CD4-positive, alpha-beta T cell (primary cell): ENCODE data around the gene SRM. TPM values are rescaled to one million over a fixed set of nuclear protein-coding genes. Genes with fewer than 3 reads are reported as not detected.

Source experiments
- ATAC-seq: fragments of 200-7000 bp; cut with Tn5 transposase; one replicate; pipeline ENCODE4 v1.10.0; 2022; ENCODE audit warnings: mild to moderate bottlenecking; ENCODE audit not compliant: poor library complexity
- CTCF ChIA-PET: fragments of 350-600 bp; sonication (Branson Sonifier 250); formaldehyde crosslinking; loops from one replicate; lab custom pipeline; 2021; ENCODE audit warnings: antibody characterized with exemption, inconsistent platforms; lab: Charles Lee
- POLR2A ChIA-PET: fragments of 350-600 bp; sonication (Branson Sonifier 250); formaldehyde crosslinking; loops from one replicate; lab custom pipeline; 2021; ENCODE audit warnings: antibody characterized with exemption, inconsistent platforms; lab: Charles Lee
- DNase-seq, 14 experiments: peaks; one replicate each; pipeline ENCODE4 v3.0.0-alpha.2; 2013 to 2020; ENCODE audit warnings: mixed read lengths in 2 of 14
- H3K27ac ChIP-seq, 2 donors: one replicate each; pipeline versions ENCODE4 v1.5.1 to v1.7.0; 2013; ENCODE audit warnings: low read length in 2 of 2, low read depth in 1 of 2, mild to moderate bottlenecking in 1 of 2
- H3K27me3 ChIP-seq, 2 experiments: 1 replicate in 1 of 2; 2 replicates in 1 of 2; pipeline versions ENCODE4 v1.6.1 to v1.7.0; 2013; ENCODE audit warnings: low read length in 2 of 2, control low read depth in 1 of 2, mild to moderate bottlenecking in 1 of 2, moderate library complexity in 1 of 2; ENCODE audit not compliant: insufficient read depth in 2 of 2, control insufficient read depth in 1 of 2
- H3K36me3 ChIP-seq: one replicate; pipeline ENCODE4 v1.6.1; 2013; ENCODE audit warnings: low read length, control low read depth; ENCODE audit not compliant: insufficient read depth
- H3K4me1 ChIP-seq: one replicate; pipeline ENCODE4 v1.6.1; 2013; ENCODE audit warnings: low read length, control low read depth; ENCODE audit not compliant: insufficient read depth
- H3K4me3 ChIP-seq: one replicate; pipeline ENCODE4 v1.5.1; 2013; ENCODE audit warnings: mild to moderate bottlenecking, low read length, moderate library complexity
- H3K9me3 ChIP-seq, 2 experiments: 1 replicate in 1 of 2; 2 replicates in 1 of 2; pipeline versions ENCODE4 v1.6.1 to v1.7.0; 2013; ENCODE audit warnings: low read length in 2 of 2, mild to moderate bottlenecking in 2 of 2, control low read depth in 1 of 2, moderate library complexity in 1 of 2; ENCODE audit not compliant: control insufficient read depth in 1 of 2, insufficient read depth in 1 of 2
- H3K27ac Mint-ChIP-seq: one replicate; pipeline ENCODE4 v1.8.0; 2020; ENCODE audit warnings: mixed read lengths
- H3K27me3 Mint-ChIP-seq: one replicate; pipeline ENCODE4 v1.8.0; 2021; ENCODE audit warnings: mixed read lengths
- H3K36me3 Mint-ChIP-seq: one replicate; pipeline ENCODE4 v1.8.0; 2021; ENCODE audit warnings: low read depth, mixed read lengths
- H3K4me1 Mint-ChIP-seq: one replicate; pipeline ENCODE4 v1.8.0; 2021; ENCODE audit warnings: low read depth, mixed read lengths
- H3K4me3 Mint-ChIP-seq: one replicate; pipeline ENCODE4 v1.8.0; 2020; ENCODE audit warnings: mild to moderate bottlenecking, mixed read lengths
- H3K9me3 Mint-ChIP-seq: one replicate; pipeline ENCODE4 v1.8.0; 2020; ENCODE audit warnings: mixed read lengths
- intact Hi-C, 2 experiments: fragments of 100-400 bp; cut with DNase I in 1 of 2; cut with micrococcal nuclease in 1 of 2; formaldehyde crosslinking; loops; one replicate each; pipeline versions ENCODE4 v1.15.1 to v1.9.0; 2023 to 2025; cut with DNase I, micrococcal nuclease
- total RNA-seq, 174 experiments: library from RNA in 2 of 174; stranded (reverse) in 2 of 174; gene quantifications; one replicate each; pipeline ENCODE4 v1.2.3 and lab custom pipeline; 2021 to 2026
- TF ChIP-seq, protein P1 (sequence below): fragments of 200-600 bp; IDR thresholded peaks from one replicate; pipeline ENCODE4 v1.8.0; 2022; ENCODE audit warnings: antibody characterized with exemption, mild to moderate bottlenecking

Gene SRM
- total RNA-seq, 2 experiments from 2014 or later = 21.2 to 24.8 TPM

DNA sequence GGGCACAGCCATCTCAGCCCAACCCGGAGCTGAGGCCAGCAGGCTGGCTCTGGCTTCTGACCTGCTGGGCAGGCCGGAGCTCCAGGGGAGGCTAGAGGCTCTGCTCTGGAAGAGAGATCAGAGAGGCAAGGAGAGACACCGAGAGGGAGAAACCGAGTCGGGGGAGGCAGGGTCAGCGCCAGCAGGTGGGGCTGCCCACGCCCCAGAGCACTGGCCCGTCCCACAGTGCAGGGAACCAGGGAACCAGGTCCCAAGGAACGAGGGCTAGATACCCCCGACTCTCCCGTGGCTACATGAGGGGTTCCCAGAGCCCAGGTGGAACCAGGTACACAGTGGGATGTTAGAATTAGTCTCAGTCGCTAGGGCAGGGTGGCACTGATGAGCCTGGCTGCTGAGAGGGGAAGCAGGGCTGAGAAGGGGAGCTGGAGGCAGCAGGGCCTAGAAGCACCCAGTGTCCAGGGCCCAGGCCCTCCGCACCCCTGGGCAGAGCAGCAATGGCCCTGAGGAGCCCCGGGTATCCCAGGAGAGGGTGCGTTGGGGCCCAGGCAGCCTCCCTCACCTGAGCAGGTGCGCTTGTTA, 14.9 kb downstream of the SRM start:
- no peaks in the 10 kb centered on the region for H3K4me1 Mint-ChIP-seq

DNA sequence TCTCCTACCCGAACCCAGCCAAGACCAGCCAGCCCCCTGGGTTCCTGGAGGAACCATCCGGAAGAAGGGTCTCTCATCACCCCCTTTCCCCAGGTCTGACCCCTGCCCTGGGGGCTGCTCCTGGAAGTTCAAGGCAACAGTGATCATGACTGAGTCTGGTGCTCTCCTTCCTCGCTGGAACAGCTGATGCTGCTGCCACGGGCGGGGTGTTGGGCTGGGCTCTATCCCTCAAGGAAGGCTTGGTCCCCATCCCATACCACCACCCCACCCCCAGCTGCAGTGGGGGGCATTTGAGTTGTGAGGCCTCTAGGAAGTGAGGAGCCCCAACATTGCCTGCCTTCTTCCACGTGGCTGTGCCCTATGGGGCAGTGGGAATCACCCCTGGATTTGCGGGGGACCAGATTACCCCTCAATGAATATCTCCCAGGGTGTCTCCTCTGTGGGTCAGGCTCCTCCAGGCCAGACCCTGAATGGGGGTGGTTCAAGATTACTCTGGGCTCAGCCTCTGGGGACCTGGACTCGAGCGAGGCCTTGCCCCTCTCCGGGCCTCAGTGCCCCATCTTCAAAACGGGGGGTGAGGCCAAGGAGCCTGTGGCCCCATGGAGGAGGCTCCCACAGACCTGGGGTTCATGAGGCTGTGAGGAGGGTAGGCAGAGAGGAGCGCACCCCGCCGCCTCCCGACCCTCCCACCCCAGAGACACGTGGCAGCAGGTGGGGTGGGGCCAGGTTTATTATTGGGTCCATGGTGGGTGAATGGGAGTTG, 15.6 kb downstream of the SRM start:
- no peaks in the 10 kb centered on the region for H3K36me3 Mint-ChIP-seq
- ATAC-seq (no peak), DNase-seq (no peak)
- H3K36me3 ChIP-seq = no peaks in the 10 kb centered on the region
- H3K27ac ChIP-seq = no peak overlapping the region
- H3K9me3 ChIP-seq = no peaks in the 10 kb centered on the region
- no peak overlapping the region for H3K4me3 ChIP-seq
- H3K4me1 Mint-ChIP-seq = no peaks in the 10 kb centered on the region
- H3K9me3 Mint-ChIP-seq = no peaks in the 10 kb centered on the region
- H3K4me3 Mint-ChIP-seq = no peak overlapping the region
- CTCF ChIA-PET = no interaction called here
- POLR2A ChIA-PET = no interaction called here
- peaks cover under 1 to 5% of the 10 kb centered on the region in 2 experiments for H3K27me3 ChIP-seq
- H3K27ac Mint-ChIP-seq = no peak overlapping the region
- no peaks in the 10 kb centered on the region for H3K27me3 Mint-ChIP-seq
- intact Hi-C loops = no loop called here
- no peaks in the 10 kb centered on the region for H3K4me1 ChIP-seq
- TF ChIP-seq, protein P1, sequence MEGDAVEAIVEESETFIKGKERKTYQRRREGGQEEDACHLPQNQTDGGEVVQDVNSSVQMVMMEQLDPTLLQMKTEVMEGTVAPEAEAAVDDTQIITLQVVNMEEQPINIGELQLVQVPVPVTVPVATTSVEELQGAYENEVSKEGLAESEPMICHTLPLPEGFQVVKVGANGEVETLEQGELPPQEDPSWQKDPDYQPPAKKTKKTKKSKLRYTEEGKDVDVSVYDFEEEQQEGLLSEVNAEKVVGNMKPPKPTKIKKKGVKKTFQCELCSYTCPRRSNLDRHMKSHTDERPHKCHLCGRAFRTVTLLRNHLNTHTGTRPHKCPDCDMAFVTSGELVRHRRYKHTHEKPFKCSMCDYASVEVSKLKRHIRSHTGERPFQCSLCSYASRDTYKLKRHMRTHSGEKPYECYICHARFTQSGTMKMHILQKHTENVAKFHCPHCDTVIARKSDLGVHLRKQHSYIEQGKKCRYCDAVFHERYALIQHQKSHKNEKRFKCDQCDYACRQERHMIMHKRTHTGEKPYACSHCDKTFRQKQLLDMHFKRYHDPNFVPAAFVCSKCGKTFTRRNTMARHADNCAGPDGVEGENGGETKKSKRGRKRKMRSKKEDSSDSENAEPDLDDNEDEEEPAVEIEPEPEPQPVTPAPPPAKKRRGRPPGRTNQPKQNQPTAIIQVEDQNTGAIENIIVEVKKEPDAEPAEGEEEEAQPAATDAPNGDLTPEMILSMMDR = no peak

More for the DNA sequence above, 14.9 kb downstream of the SRM start:
- H3K4me3 ChIP-seq = no peak overlapping the region
- Mint-ChIP-seq H3K4me3 (no peak overlapping the region), H3K36me3 (no peaks in the 10 kb centered on the region), H3K9me3 (no peaks in the 10 kb centered on the region), H3K27ac (no peak overlapping the region), H3K27me3 (no peaks in the 10 kb centered on the region)
- CTCF ChIA-PET = no interaction called here
- DNase-seq = no peak
- H3K9me3 ChIP-seq = no peaks in the 10 kb centered on the region
- no peaks in the 10 kb centered on the region for H3K36me3 ChIP-seq
- POLR2A ChIA-PET = no interaction called here
- TF ChIP-seq, protein P1 = no peak
- no peaks in the 10 kb centered on the region for H3K27me3 ChIP-seq
- intact Hi-C loops = no loop called here
- H3K27ac ChIP-seq = no peak overlapping the region
- H3K4me1 ChIP-seq = no peaks in the 10 kb centered on the region
- no peak for ATAC-seq

DNA sequence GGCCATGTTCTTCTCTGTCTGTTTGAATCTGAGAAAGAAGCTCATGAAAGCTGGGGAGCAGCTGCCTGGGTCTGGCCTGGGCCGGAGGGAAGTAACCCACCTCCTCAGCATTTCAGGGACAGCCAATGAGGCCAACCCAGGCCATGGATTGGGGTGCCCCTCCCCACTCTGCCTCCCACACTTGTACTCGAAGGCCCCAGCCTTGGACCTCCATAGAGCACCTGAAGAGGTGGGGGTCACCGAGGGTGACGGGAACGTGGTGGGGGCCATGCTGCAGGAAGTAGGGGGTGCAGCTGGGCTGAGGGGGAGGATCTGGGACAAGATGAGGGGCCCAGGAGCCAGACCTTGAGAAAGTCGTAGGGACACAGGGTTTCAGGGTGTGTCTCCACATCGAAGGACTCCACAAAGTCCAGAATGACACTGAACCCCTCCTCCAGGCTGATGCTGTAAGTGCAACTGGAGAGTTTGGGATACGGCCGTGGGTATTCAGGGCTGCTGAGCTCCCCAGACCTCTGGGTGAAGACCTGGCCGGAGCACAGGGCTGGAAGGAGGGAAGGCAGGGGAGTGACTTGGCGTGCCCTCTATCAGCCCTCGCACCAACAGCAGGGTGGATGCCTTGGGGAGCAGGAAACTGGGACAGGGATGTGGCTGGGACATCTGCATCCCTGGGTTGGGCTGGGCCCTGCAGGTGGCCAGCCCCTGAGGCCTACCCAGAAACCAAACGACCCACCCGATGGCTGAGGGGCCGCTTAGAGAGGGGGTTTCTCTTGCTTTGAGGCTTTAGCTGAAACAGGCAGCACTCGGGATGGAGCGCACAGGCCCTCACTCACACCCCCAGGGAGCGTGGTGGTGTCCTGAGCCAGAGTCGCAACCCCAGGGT, 16.6 kb downstream of the SRM start:
- Mint-ChIP-seq H3K27me3 (no peaks in the 10 kb centered on the region), H3K4me1 (no peaks in the 10 kb centered on the region), H3K36me3 (no peaks in the 10 kb centered on the region), H3K4me3 (no peak overlapping the region), H3K27ac (no peak overlapping the region), H3K9me3 (no peaks in the 10 kb centered on the region)
- ChIA-PET CTCF (no interaction called here), POLR2A (no interaction called here)
- intact Hi-C loops = no loop called here
- TF ChIP-seq, protein P1 = no peak
- no peaks in the 10 kb centered on the region for H3K9me3 ChIP-seq
- no peak overlapping the region for H3K27ac ChIP-seq
- H3K4me1 ChIP-seq = no peaks in the 10 kb centered on the region
- DNase-seq (no peak), ATAC-seq (no peak)
- peaks cover 2 to 5% of the 10 kb centered on the region in 2 experiments for H3K27me3 ChIP-seq
- H3K36me3 ChIP-seq = no peaks in the 10 kb centered on the region
- H3K4me3 ChIP-seq = no peak overlapping the region
